D341Med (cell line): Measurements from ENCODE around the gene TMEM179B.
"Not testable (repeated sequence)": the region's sequence is repeated elsewhere in the genome, so short reads cannot be mapped to it uniquely, and the experiment has no call there.

Experiments
- DNase-seq: peaks from one replicate; pipeline ENCODE4 v3.0.0; 2012; ENCODE audit warnings: low spot score

Gene TMEM179B

GRCh38 chr11:62789576-62789975 lies 2.4 kb downstream of the TMEM179B start:
- no peak for DNase-seq

- DNase-seq: peak; percentile 94
Measured at GRCh38 chr11:62791501-62792201, 4.4 kb downstream of the TMEM179B start, which contains the start of gene TMEM223. Gene TMEM223, minus strand, starts transcription at chr11:62792006. Its CDS starts 12 bp downstream, at chr11:62791994.

GRCh38 chr11:62792202-62792575 lies 5.0 kb downstream of the TMEM179B start:
- DNase-seq: peak; percentile 59

- no peak for DNase-seq
Measured at GRCh38 chr11:62794201-62794775, 7.1 kb downstream of the TMEM179B start.

- DNase-seq: no peak
Measured at GRCh38 chr11:62796281-62796680, 9.1 kb downstream of the TMEM179B start.

- no peak for DNase-seq
Measured at GRCh38 chr11:62799486-62799885, 12.3 kb downstream of the TMEM179B start.

GRCh38 chr11:62801071-62801470 lies 13.9 kb downstream of the TMEM179B start:
- no peak for DNase-seq

- DNase-seq: no peak
Measured at GRCh38 chr11:62804310-62805075, 17.3 kb downstream of the TMEM179B start.

GRCh38 chr11:62805076-62805892 lies 18.1 kb downstream of the TMEM179B start, which contains the start of gene NXF1:
Gene NXF1, minus strand, starts transcription at chr11:62805440. Its CDS starts 84 bp downstream, at chr11:62805356.
- DNase-seq: peak; percentile 100

GRCh38 chr11:62805961-62806441 lies 18.8 kb downstream of the TMEM179B start:
- peak; percentile 52 for DNase-seq

GRCh38 chr11:62806611-62807121 lies 19.5 kb downstream of the TMEM179B start:
- no peak for DNase-seq

GRCh38 chr11:62810748-62811147 lies 23.5 kb downstream of the TMEM179B start:
- no peak for DNase-seq

GRCh38 chr11:62811659-62812058 lies 24.5 kb downstream of the TMEM179B start:
- no peak for DNase-seq

GRCh38 chr11:62816557-62816956 lies 29.4 kb downstream of the TMEM179B start:
- DNase-seq: no peak

GRCh38 chr11:62817129-62817528 lies 29.9 kb downstream of the TMEM179B start:
- no peak for DNase-seq

- DNase-seq: no peak
Measured at GRCh38 chr11:62823677-62824076, 36.5 kb downstream of the TMEM179B start.

GRCh38 chr11:62828130-62828529 lies 40.9 kb downstream of the TMEM179B start:
- DNase-seq: not testable (repeated sequence)

- DNase-seq: peak; percentile 72
Measured at GRCh38 chr11:62830904-62831519, 43.8 kb downstream of the TMEM179B start.

GRCh38 chr11:62831520-62832335 lies 44.5 kb downstream of the TMEM179B start, which contains the start of gene STX5:
Gene STX5, minus strand, starts transcription at chr11:62832051. Its CDS starts 808 bp downstream, at chr11:62831243.
- peak; percentile 95 for DNase-seq
